Measurements from ENCODE around the gene SGO2. TPM values are rescaled to one million over a fixed set of nuclear protein-coding genes. Genes with fewer than 3 reads are reported as not detected.
"Not testable (repeated sequence)": the region's sequence is repeated elsewhere in the genome, so short reads cannot be mapped to it uniquely, and the experiment has no call there.

The SGO2 gene
- total and polyA plus RNA-seq, 8 donors, result 3.6 to 26.2 (median 14.2) TPM

DNA sequence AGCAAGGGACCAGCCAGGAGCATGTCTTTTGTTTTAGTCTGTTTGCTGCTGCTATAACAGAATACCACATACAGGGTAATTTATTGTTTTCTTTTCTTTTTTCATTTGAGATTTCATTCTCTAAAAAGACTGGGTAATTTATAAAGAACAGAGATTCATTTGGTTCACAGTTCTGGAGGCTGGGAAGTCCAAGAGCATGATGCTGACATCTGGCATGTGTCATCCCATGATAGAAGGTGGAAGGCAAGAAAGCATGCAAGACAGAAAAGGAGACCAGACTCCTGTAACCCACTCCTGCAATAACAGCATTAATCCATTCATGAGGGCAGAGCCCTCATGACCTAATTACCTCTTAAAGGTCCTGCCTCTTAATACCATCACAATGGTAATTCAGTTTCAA, 14.8 kb downstream of the SGO2 start:
- no peak overlapping the region for H3K27ac ChIP-seq
- ATAC-seq (no peak), DNase-seq (no peak)
- peaks cover 0 to 31% of the 10 kb centered on the region in 2 donors for H3K36me3 ChIP-seq
- intact Hi-C loops (cut with DNase I), result no loop called here
- no peak overlapping the region for H3K4me3 ChIP-seq
- no peaks in the 10 kb centered on the region for H3K4me1 ChIP-seq
- H3K9me3 ChIP-seq, result no peaks in the 10 kb centered on the region
- no peak for TF ChIP-seq CTCF (IDR thresholded peaks at IDR 0.05)
- H3K27me3 ChIP-seq, result no peaks in the 10 kb centered on the region

DNA sequence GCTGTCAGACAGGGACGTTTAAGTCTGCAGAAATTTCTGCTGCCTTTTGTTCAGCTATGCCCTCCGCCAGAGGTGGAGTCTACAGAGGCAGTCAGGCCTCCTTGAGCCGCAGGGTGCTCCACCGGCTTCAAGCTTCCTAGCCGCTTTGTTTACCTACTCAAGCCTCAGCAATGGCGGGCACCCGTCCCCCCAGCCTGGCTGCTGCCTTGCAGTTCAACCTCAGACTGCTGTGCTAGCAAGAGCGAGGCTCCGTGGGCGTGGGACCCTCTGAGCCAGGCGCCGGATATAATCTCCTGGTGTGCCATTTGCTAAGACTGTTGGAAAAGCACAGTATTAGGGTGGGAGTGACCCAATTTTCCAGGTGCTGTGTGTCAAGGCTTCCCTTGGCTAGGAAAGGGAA, 40.6 kb downstream of the SGO2 start:
- ATAC-seq; H3K27me3 ChIP-seq; H3K4me3 ChIP-seq; H3K36me3 ChIP-seq; H3K9me3 ChIP-seq; H3K4me1 ChIP-seq; H3K27ac ChIP-seq; intact Hi-C loops (cut with DNase I): not testable (repeated sequence)
- peak in 1 of 4 donors; percentile 53 for DNase-seq

DNA sequence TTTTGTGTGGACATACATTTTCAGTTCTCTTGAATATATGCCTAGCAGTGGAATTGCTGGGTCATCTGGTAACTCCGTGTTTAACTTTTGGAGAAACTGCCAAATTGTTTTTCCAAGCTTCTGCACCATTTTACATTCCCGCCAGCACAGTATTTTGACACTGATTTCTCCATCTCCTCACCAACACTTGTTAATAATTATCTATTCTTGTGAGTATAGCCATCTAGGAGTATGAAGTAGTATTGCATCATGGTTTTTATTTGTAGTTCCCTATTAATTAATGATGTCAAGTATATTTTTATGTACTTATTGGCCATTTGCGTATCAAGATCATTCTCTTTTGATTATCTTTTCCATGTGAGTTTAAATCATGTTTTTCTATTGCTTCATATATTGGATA, 41.9 kb downstream of the SGO2 start:
- no peak for DNase-seq
- ATAC-seq, result no peak
- H3K9me3 ChIP-seq, result no peaks in the 10 kb centered on the region
- no peak overlapping the region for H3K27ac ChIP-seq
- intact Hi-C loops (cut with DNase I), result no loop called here
- no peaks in the 10 kb centered on the region for H3K27me3 ChIP-seq
- H3K4me3 ChIP-seq, result no peak overlapping the region
- peaks cover 0 to 5% of the 10 kb centered on the region in 2 donors for H3K36me3 ChIP-seq
- H3K4me1 ChIP-seq, result no peaks in the 10 kb centered on the region
- TF ChIP-seq CTCF (IDR thresholded peaks at IDR 0.05), result no peak

GRCh38 chr2:200575957-200576356, 50.0 kb downstream of the SGO2 start:
- H3K27me3 ChIP-seq, result no peaks in the 10 kb centered on the region
- no peaks in the 10 kb centered on the region for H3K4me1 ChIP-seq
- no peaks in the 10 kb centered on the region for H3K9me3 ChIP-seq
- TF ChIP-seq CTCF (IDR thresholded peaks at IDR 0.05), result peak in 1 of 2 donors; percentile 33
- intact Hi-C loops (cut with DNase I), result no loop called here
- no peak overlapping the region for H3K27ac ChIP-seq
- ATAC-seq (no peak), DNase-seq (no peak)
- no peaks in the 10 kb centered on the region for H3K36me3 ChIP-seq
- H3K4me3 ChIP-seq, result no peak overlapping the region

DNA sequence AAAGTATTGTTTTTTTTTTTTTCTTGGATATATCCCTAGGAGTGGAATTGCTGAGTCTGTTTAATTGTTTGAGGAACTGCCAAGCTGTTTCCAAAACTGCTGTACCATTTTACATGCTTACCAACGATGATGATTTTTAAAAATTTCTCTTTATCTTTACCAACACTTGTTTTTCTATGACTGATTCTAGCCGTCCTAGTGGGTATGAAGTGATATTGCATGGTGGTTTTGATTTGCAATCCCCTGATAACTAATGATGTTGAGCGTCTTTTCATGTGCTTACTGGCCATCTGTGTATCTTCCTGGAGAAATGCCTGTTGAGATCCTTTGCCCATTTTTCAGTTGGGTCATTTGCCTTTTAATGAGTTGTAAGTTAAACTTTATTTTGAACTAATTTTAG, 51.0 kb downstream of the SGO2 start:
- Histone ChIP-seq H3K9me3 (no peaks in the 10 kb centered on the region), H3K27ac (no peak overlapping the region), H3K4me1 (no peaks in the 10 kb centered on the region), H3K27me3 (no peaks in the 10 kb centered on the region), H3K4me3 (no peak overlapping the region), H3K36me3 (no peaks in the 10 kb centered on the region)
- ATAC-seq, result no peak
- no peak for DNase-seq
- no peak for TF ChIP-seq CTCF (IDR thresholded peaks at IDR 0.05)
- intact Hi-C loops (cut with DNase I), result no loop called here

- Histone ChIP-seq H3K9me3 (no peaks in the 10 kb centered on the region), H3K36me3 (no peaks in the 10 kb centered on the region), H3K4me3 (no peak overlapping the region), H3K27me3 (no peaks in the 10 kb centered on the region), H3K27ac (no peak overlapping the region), H3K4me1 (no peaks in the 10 kb centered on the region)
- intact Hi-C loops (cut with DNase I), result no loop called here
- DNase-seq, result no peak
- ATAC-seq, result peak; percentile 63
- TF ChIP-seq CTCF (IDR thresholded peaks at IDR 0.05), result peak; percentile 8 to 41
Measured at GRCh38 chr2:200578778-200579177, 52.8 kb downstream of the SGO2 start.
